GM18502 (cell line): ENCODE results near the gene SPSB2.

Experiments
- ATAC-seq: cut with Tn5 transposase; IDR thresholded peaks from one replicate; pipeline ENCODE4 v1.9.1; 2021; ENCODE audit warnings: mild to moderate bottlenecking; ENCODE audit not compliant: unreplicated experiment, poor library complexity

Gene SPSB2

GRCh38 chr12:6834873-6835272 is 38.2 kb downstream of the SPSB2 start:
- ATAC-seq: no peak

- ATAC-seq: no peak
Measured at GRCh38 chr12:6834254-6834653, 38.8 kb downstream of the SPSB2 start.

DNA sequence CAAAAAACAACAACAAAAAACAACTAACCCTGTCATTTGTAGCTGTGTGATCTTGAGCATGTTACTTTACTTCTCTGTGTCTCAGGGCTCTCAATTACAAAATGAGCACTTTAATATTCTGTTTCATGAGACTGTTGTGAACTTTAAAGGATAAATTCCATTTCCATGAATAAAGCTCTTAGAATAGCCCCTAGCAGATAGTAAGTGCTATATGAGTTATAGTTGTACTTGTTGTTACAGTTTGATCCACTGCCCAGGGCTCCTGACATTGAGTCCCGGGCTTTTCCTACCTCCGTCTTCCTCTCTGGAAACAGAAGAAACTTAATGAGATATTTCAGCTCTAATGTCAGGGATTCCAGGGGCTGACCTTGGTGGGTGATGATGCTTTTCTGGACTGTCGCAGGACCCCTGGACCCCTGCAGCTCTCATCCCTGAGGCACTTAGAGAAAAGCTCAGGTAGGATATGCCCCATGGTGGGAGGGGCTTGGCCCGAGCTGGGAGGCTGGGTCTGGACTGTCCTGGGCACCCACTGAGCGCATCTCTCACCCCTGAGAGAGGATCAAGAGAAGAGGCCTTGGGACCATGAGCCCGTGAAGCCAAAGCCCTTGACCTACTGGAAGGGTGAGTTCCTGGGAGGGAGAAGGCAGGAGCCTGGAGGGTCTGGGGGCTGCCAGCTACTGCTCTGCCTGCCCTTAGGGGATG is 39.8 kb downstream of the SPSB2 start:
- ATAC-seq: no peak

GRCh38 chr12:6832125-6832524 is 41.0 kb downstream of the SPSB2 start:
- ATAC-seq: no peak

GRCh38 chr12:6831450-6831995 is 41.6 kb downstream of the SPSB2 start:
- ATAC-seq: no peak

DNA sequence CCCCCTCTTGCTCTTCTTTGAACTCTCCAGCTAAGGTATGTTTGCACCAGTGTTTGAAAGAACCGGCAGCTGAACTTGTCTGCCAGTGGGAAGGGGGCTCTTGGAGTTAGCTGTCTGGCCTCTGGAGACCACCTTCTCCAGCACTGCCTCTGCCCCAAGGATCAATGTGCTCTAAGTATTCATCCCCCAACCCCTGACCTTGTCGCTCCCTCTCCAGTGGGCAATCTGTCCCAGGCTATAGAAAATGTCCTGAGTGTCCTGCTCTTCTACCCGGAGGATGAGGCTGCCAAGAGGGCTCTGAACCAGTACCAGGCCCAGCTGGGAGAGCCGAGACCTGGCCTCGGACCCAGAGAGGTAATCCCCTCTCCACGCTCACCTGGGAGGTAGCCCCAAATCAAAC is 42.1 kb downstream of the SPSB2 start:
- ATAC-seq: no peak

DNA sequence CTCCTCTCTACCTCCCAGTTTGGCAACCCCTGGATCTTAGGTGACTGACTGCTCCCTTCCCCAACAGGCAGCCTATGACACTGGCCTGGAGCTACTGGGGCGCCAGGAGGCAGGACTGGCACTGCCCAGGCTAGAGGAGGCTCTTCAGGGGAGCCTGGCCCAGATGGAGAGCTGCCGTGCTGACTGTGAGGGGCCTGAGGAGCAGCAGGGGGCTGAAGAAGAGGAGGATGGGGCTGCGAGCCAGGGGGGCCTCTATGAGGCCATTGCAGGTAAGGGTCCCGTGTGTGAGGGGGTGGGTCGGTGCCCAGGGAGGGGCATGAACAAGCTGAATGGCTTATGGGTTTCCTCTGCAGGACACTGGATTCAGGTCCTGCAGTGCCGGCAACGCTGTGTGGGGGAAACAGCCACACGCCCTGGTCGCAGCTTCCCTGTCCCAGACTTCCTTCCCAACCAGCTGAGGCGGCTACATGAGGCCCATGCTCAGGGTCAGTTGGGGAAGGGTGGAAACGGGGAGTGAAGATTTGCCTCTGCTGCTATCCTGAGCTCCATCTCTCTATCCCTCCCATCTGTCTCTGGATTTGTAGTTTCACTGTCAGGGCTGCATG is 42.7 kb downstream of the SPSB2 start:
- no peak for ATAC-seq

- no peak for ATAC-seq
Measured at GRCh38 chr12:6829536-6830220, 43.4 kb downstream of the SPSB2 start.

- no peak for ATAC-seq
Measured at GRCh38 chr12:6828781-6829535, 44.1 kb downstream of the SPSB2 start.

- ATAC-seq: no peak
Measured at GRCh38 chr12:6827982-6828780, 44.9 kb downstream of the SPSB2 start, which contains the start of gene P3H3. TSS of gene P3H3 (plus strand) at chr12:6828407. CDS start at chr12:6828441, 34 bp downstream.

- no peak for ATAC-seq
Measured at GRCh38 chr12:6827437-6827911, 45.6 kb downstream of the SPSB2 start.

GRCh38 chr12:6826734-6827436 is 46.2 kb downstream of the SPSB2 start:
- no peak for ATAC-seq

DNA sequence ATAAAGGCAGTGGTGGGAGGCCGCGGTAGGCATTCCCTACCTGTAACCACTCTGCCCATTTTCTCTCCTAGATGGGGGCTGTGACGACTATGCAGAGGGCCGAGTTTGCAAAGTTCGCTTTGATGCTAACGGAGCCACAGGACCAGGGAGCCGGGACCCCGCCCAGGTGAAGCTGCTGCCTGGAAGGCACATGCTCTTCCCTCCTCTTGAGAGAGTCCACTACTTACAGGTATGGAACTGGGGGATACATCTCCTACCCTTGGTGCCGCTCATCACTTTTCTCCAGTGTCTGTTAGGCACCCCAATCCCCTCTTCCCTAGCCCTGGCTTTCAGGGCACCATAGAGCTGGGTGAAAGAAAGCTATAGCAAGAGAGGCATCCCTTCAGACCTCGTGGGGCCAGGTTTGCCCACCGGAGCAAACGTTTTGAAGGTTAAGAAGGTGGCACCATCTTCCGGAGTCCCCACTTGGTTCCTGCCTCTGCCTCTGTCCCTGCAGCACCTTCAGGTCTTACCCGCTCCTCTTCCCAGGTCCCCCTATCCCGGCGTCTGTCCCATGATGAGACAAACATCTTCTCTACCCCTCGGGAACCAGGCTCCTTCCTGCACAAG is 46.9 kb downstream of the SPSB2 start:
- ATAC-seq: no peak

GRCh38 chr12:6825398-6826124 is 47.5 kb downstream of the SPSB2 start:
- peak; percentile 54 for ATAC-seq

- no peak for ATAC-seq
Measured at GRCh38 chr12:6824901-6825381, 48.2 kb downstream of the SPSB2 start.

DNA sequence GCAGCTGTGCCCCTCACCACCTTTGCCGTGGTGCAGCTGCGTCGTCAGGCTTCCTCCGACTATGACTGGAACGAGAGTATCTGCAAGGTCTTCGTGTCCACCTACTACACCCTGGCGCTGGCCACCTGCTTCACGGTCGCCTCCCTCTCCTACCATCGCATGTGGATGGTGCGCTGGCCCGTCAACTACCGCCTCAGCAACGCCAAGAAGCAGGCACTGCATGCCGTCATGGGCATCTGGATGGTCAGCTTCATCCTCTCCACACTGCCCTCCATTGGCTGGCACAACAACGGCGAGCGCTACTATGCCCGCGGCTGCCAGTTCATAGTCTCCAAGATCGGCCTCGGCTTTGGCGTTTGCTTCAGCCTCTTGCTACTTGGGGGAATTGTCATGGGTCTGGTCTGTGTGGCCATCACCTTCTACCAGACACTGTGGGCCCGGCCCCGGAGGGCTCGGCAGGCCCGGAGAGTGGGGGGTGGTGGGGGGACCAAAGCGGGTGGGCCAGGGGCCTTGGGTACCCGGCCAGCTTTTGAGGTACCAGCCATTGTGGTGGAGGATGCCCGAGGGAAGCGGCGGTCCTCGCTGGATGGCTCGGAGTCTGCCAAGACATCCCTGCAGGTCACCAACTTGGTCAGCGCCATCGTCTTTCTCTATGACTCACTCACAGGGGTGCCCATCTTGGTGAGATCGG is 48.9 kb downstream of the SPSB2 start:
- no peak for ATAC-seq
